Activated CD4-positive, alpha-beta T cell treated with anti-CD3 and anti-CD28 coated beads, Interleukin-2, amount 50 U/mL, for 24 hours (primary cell): Measurements from ENCODE around the gene GDF7.

ENCODE experiments used
- DNase-seq, 2 donors: peaks; one replicate each; pipeline ENCODE4 v3.0.0-alpha.2; 2020; ENCODE audit warnings: low read depth in 1 of 2, low spot score in 1 of 2

GDF7 gene

GRCh38 chr2:20643060-20643459 is 23.9 kb upstream of the GDF7 start:
- no peak for DNase-seq

GRCh38 chr2:20643826-20644225 is 23.1 kb upstream of the GDF7 start:
- DNase-seq = no peak

- no peak for DNase-seq
Observed at GRCh38 chr2:20645301-20645701, 21.6 kb upstream of the GDF7 start.

DNA sequence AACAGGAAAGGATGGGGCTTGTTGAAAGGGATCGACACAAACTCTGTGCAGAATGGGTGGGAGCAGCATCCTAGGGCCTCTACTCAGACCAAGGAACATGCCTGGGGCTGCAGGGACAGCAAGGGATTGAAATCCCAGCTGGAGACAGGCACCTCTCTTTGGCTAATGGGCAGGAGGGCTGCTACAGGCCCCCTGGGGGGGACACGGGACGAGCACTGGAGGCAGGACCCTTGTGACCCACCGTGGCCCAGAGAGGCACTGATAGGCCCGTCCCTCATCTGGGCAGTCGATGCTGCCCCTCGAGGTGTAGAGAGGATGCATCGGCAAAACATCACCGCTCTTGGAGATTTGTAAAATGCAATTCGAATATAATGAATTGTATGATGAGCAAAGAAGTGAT is 21.2 kb upstream of the GDF7 start:
- DNase-seq = no peak

GRCh38 chr2:20646446-20646845 is 20.5 kb upstream of the GDF7 start:
- DNase-seq = no peak

GRCh38 chr2:20647211-20647610 is 19.7 kb upstream of the GDF7 start:
- DNase-seq = no peak

DNA sequence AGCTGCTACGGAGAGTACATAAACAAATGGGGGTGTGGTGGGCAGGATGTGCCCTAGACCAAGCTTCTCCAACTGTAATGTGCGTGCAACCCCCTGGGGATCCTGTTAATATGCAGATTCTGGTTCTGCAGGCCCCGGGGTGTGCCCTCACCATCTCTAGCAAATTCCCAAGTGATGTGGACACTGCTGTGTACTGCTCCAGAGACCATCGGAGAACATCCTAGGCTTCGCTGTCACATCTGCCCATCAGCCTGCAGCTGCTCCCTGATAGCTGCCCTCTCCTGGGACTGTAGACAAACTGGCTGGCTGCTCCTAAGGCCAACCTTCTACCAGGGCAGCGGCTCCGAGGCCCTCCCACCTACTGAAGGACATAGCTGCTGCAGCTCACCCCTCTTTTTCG is 19.2 kb upstream of the GDF7 start:
- no peak for DNase-seq

DNA sequence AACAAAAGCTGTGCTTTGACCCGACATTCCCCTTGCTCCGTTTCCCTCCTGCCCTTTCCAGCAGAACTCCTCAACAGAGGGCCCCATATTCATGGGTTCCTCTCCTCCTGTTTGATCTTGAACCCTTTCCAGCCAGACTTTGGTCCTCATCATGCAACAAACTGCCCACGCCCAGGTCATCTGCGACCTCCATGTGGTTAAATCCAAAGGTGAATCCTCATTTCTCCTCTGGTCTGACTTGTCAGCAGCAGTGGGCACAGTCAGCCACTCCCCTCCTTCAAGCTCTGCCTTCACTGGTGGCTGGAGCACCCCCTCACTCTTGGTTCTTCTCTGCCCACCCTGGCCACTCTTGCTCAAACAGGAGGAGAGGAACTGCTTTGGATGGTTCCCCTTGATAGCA is 18.7 kb upstream of the GDF7 start:
- no peak for DNase-seq

- no peak for DNase-seq
Observed at GRCh38 chr2:20648831-20649230, 18.1 kb upstream of the GDF7 start.

- no peak for DNase-seq
Observed at GRCh38 chr2:20649576-20649975, 17.4 kb upstream of the GDF7 start.

DNA sequence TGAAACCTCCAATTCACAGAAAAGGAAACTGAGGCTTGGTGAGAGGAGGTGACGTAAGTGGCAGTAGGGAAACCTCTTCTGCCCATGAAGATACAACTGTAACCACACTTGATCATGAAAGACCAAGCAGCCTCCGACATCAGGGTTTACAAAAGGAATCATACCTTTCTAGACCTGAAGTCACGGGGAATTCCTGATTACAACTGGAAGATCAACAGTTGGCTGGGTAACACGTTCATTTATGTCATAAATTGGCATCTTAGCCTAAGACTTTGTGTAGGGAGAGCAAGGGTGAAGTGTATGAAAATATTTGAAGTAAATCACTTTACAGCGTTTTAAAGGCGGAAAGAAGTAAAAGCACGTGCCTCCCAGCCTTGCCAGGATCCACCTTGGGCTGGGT is 17.0 kb upstream of the GDF7 start:
- DNase-seq = no peak

GRCh38 chr2:20650393-20650876 is 16.5 kb upstream of the GDF7 start:
- no peak for DNase-seq

DNA sequence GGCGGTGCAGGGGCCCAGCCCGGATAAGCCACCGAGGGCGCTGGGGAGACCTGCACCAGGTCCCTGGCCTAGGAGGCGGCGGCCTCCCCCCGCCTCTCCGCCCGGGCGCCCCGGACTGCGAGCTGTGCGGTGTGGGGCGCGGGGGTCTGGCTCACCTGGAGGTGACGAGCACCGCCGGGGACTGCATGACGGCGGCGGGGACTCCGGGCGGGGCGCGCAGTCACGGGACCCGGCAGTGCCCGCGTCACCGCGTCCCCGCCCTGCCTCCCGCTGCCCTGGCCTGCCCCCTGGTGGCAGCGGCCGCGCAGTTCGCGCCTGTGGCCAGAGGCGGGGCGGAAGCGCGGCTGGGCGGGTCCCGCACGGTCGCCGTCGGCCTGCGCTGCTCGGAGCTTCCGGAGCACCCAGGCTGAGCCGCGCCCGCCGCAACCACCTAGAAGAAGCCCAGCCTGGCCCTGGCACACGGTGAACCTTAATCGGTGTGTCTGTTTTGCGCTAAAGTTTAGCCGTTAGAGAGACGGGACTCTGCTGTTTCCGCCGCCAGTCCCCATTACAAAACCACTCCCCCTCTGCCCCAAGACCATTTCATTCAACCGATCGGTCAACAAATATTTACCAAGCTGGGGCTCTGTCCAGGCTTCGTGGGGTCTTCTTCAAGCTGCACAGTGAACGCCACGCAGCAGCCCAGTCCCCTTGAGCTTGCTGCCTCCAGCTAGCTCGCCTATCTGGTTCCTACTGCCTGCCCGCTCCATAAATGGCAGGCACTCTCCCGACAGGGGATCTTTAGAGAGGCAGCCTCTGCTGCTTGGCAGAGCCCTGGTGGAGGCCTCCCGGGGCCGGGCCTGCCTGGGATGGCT is 15.8 kb upstream of the GDF7 start, which contains the start of gene HS1BP3:
Gene HS1BP3 (minus strand): TSS at position 222 of the 854 bp plus-strand sequence. CDS start 35 bp downstream, at position 187.
- DNase-seq = peak; percentile 76

DNA sequence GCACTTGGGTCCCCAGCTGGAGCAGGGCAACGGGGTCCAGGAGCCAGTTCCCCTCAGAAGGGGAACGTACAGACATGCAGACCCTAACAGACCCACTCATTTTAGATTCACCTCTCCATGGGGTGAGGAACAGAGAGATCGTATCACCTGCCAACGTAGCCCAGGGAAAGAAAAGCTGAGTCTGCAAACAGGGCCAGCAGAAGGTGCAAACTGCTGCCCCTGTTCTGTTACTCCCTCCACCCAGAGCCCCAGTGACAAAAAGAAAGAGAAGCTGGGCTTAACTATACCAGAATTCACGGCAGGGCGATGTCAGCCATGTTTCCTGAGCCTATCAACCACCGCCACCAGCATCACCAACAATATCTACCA is 15.2 kb upstream of the GDF7 start:
- DNase-seq = no peak

- no peak for DNase-seq
Observed at GRCh38 chr2:20652141-20652540, 14.8 kb upstream of the GDF7 start.

GRCh38 chr2:20652673-20653575 is 14.0 kb upstream of the GDF7 start:
- no peak for DNase-seq

DNA sequence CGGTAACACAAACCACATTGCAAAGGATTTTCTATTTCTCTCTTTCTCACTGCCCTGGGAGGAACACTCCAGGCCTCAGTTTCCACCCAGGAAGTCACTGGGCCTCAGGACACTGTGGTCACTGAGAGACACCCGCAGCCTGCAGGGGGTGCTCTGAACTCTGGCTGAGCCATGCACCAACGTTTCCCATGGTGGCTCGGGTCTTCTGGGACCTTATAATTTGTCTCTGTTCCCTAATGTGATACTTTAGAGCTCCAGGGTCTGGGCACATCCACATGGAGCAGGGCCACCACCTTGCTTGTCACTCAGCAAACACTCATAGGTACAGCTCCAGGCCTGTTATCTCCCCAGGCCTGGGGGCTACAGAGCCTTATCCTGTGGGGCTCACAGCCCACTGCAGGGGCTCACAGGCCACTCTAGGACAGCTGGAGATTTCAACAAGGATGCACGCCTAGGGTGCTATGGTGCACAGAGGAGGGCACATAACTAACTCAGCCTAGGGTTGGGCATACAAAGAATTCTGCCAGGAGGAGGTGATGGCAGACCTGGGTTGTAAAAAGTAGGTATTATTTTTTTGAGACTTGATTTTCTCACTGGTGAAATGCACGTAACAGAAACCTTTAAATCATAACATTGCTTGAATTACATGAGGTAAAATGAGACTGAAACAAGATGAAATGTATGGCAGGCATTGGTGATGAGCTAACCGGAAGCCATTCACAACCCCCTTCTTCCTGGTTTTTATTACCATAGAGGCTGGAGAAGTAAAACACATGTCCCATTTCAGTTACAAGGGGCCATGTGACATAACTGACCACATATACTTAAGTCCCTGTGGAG is 13.0 kb upstream of the GDF7 start:
- no peak for DNase-seq

GRCh38 chr2:20654535-20654813 is 12.5 kb upstream of the GDF7 start:
- DNase-seq = no peak

- DNase-seq = no peak
Observed at GRCh38 chr2:20656561-20656960, 10.4 kb upstream of the GDF7 start.

DNA sequence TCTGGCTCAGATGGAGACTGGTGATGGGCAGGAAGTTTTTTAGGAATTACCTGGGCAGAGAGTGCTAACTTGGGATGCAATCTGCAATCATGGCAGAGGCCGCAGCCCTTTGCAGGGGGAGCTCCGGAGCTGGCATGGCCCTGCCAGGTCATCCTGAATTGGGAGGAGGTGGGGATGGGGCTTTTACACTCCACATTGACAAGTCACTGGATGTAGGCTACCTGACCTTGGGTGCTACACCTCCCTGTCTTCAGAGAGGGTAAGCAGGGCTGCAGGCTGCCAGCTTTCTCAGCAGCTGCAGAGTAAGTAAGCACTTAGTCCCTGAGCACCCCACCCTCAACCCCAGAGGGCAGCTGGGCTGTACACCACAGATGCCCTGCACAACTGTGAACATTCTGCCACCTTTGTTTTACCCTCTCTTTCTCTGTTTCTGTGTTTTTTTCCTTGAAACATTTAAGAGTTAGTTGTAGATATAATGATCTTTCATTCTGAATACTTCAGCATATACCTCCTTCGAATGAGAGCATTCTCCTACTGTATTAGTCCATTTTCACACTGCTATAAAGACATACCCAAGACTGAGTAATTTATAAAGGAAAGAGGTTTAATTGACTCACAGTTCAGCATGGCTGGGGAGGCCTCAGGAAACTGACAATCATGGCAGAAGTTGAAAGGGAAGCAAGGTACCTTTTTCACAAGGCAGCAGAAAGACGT is 9.3 kb upstream of the GDF7 start:
- DNase-seq = no peak
